ENCODE results near the gene PDPN. TPM values are rescaled to one million over a fixed set of nuclear protein-coding genes. Genes with fewer than 3 reads are reported as not detected.

PDPN gene
- total RNA-seq, 6 donors from 2014 or later, result 9.4 to 56.5 (median 34.2) TPM

DNA sequence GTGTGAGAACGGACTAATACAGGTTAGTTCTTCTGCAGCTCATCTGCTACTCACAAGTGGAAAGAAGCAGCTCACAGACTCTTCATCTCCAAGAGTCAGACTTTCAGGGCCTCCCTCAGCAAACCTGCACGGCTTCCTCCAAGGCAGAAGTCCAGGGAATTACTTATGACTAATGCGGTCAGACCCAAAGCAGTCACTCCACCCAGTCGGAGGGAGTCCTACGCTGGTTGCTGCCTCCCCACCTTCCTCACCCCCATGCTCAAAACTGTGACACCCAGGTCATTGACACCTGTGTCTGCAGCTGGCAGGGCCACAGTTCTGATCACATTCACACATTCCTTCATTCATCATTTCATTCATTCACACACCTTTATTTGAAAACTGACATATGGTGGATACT, 77.9 kb downstream of the PDPN start:
- H3K36me3 ChIP-seq, result no peaks in the 10 kb centered on the region
- ATAC-seq (ENCODE audit: low FRiP score in 2 of 2) (peak in 1 of 2 donors; percentile 89), DNase-seq (no peak)
- H3K4me3 ChIP-seq, result no peak overlapping the region
- no peak for TF ChIP-seq EP300 (IDR thresholded peaks at IDR 0.05)
- TF ChIP-seq POLR2A (IDR thresholded peaks at IDR 0.05), result no peak
- TF ChIP-seq, protein P1, sequence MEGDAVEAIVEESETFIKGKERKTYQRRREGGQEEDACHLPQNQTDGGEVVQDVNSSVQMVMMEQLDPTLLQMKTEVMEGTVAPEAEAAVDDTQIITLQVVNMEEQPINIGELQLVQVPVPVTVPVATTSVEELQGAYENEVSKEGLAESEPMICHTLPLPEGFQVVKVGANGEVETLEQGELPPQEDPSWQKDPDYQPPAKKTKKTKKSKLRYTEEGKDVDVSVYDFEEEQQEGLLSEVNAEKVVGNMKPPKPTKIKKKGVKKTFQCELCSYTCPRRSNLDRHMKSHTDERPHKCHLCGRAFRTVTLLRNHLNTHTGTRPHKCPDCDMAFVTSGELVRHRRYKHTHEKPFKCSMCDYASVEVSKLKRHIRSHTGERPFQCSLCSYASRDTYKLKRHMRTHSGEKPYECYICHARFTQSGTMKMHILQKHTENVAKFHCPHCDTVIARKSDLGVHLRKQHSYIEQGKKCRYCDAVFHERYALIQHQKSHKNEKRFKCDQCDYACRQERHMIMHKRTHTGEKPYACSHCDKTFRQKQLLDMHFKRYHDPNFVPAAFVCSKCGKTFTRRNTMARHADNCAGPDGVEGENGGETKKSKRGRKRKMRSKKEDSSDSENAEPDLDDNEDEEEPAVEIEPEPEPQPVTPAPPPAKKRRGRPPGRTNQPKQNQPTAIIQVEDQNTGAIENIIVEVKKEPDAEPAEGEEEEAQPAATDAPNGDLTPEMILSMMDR (IDR thresholded peaks at IDR 0.05), result no peak
- no peak for TF ChIP-seq POLR2AphosphoS5 (IDR thresholded peaks at IDR 0.05)
- no peaks in the 10 kb centered on the region for H3K27me3 ChIP-seq
- 79 to 91% methylated on average over 5 of the region's 5 CpGs for WGBS, 2 donors
- H3K9me3 ChIP-seq, result no peaks in the 10 kb centered on the region
- H3K4me1 ChIP-seq, result peaks cover 0 to 8% (median 3%) of the 10 kb centered on the region in 4 donors
- no peak overlapping the region for H3K27ac ChIP-seq

DNA sequence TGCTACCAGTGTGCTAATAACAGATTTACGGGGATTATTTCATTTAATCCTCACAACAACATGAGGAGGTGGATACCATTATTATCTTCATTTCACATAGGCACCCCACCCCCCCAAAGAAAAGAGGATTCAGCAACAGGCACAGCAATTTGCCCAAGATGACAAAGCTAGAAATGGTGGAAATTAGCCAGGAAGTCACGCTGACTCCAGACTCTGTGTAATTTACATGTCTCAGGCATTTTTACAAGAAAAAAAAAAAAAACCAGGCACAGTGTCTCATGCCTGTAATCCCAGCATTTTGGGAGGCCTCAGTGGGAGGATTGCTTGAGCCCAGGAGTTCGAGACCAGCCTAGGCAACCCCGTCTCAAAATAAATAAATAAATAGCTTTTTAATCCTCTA, 78.9 kb downstream of the PDPN start:
- no peak overlapping the region for H3K4me3 ChIP-seq
- no peaks in the 10 kb centered on the region for H3K36me3 ChIP-seq
- WGBS, 2 donors, result 54 to 58% methylated on average over 4 of the region's 4 CpGs
- peaks cover 0 to 8% (median 3%) of the 10 kb centered on the region in 4 donors for H3K4me1 ChIP-seq
- H3K27me3 ChIP-seq, result no peaks in the 10 kb centered on the region
- peak in 1 of 2 donors; percentile 77 for ATAC-seq (ENCODE audit: low FRiP score in 2 of 2)
- no peak overlapping the region for H3K27ac ChIP-seq
- no peaks in the 10 kb centered on the region for H3K9me3 ChIP-seq
- peak in 1 of 2 donors; percentile 21 for DNase-seq
- TF ChIP-seq POLR2A (IDR thresholded peaks at IDR 0.05) (no peak), EP300 (IDR thresholded peaks at IDR 0.05) (no peak)

DNA sequence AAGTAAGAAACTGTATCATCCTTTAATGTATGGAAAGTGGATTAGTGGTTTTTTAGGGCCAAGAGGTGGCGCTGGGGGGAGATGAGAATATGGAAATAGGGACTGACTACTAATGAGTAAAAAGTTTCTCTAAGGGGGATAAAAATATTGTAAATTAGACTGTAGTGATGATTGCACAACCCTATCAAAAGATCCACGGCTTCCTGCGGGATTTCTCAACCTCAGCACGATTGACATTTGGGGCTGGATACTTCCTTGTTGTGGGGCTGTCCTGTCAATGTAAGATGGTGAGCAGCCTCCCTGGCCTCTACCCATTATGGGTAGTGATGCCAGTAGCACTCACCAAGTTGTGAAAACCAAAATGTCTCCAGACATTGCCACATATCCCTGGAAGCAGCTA, 80.3 kb downstream of the PDPN start:
- 36 to 44% methylated on average over 4 of the region's 4 CpGs for WGBS, 2 donors
- H3K27ac ChIP-seq, result no peak overlapping the region
- no peaks in the 10 kb centered on the region for H3K36me3 ChIP-seq
- ATAC-seq (ENCODE audit: low FRiP score in 2 of 2) (no peak), DNase-seq (peak in 1 of 2 donors; percentile 21)
- no peaks in the 10 kb centered on the region for H3K27me3 ChIP-seq
- H3K4me1 ChIP-seq, result peaks cover 0 to 8% (median 3%) of the 10 kb centered on the region in 4 donors
- H3K9me3 ChIP-seq, result no peaks in the 10 kb centered on the region
- TF ChIP-seq, protein P1 (IDR thresholded peaks at IDR 0.05), result no peak
- TF ChIP-seq POLR2A (IDR thresholded peaks at IDR 0.05) (no peak), POLR2AphosphoS5 (IDR thresholded peaks at IDR 0.05) (no peak), EP300 (IDR thresholded peaks at IDR 0.05) (no peak)
- no peak overlapping the region for H3K4me3 ChIP-seq

DNA sequence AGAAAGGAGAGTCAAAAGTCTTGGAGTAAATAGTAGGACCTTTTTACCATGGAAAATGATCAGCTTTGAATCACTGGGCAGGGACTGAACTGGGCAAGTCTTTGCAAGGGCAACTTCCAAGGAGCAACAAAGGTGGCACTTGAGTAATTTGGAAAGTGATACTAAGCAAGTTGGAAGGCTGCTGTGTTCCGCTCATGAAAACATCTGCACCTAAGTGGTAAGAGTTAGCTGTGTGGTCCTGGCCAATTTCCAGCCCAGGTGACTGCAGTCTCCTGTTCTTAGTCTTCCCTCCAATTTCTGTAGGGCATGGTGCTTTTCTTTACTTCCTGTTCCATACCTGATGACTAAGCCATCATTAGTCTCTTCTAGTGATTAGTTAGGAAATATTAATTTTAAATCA, 80.8 kb downstream of the PDPN start:
- Histone ChIP-seq H3K36me3 (no peaks in the 10 kb centered on the region), H3K9me3 (no peaks in the 10 kb centered on the region), H3K27ac (no peak overlapping the region), H3K4me3 (no peak overlapping the region), H3K27me3 (no peaks in the 10 kb centered on the region), H3K4me1 (peaks cover 0 to 8% (median 3%) of the 10 kb centered on the region in 4 donors)
- no peak for DNase-seq
- TF ChIP-seq EP300 (IDR thresholded peaks at IDR 0.05) (no peak), POLR2A (IDR thresholded peaks at IDR 0.05) (no peak), POLR2AphosphoS5 (IDR thresholded peaks at IDR 0.05) (no peak)
- TF ChIP-seq, protein P1 (IDR thresholded peaks at IDR 0.05), result no peak
- ATAC-seq (ENCODE audit: low FRiP score in 2 of 2), result no peak
- 71 to 82% methylated on average over 1 of the region's 1 CpG for WGBS, 2 donors

DNA sequence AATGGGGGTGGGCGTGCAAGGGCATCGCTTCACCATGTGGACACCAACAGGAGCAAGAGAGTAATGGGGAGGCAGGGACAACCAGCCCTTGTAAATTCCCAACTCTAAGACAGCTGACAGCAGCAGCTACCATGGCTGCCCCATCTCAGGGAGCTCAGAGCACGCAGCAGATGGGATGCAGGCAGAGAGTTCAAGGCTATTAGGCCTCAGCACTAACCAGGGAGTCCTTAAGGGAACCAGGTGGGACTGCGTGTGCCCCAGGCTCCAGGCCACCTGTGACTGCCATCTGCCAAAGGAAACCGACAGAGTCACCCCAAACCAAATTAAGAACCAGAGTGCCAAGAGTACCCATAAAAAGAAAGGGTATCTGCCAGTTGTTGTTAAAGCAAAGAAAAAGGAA, 82.7 kb downstream of the PDPN start:
- 90 to 96% methylated on average over 5 of the region's 5 CpGs for WGBS, 2 donors
- ATAC-seq (ENCODE audit: low FRiP score in 2 of 2) (no peak), DNase-seq (no peak)
- TF ChIP-seq POLR2AphosphoS5 (IDR thresholded peaks at IDR 0.05) (no peak), EP300 (IDR thresholded peaks at IDR 0.05) (no peak), POLR2A (IDR thresholded peaks at IDR 0.05) (no peak)
- TF ChIP-seq, protein P1 (IDR thresholded peaks at IDR 0.05), result no peak
- no peaks in the 10 kb centered on the region for H3K27me3 ChIP-seq
- H3K36me3 ChIP-seq, result no peaks in the 10 kb centered on the region
- H3K27ac ChIP-seq, result no peak overlapping the region
- no peak overlapping the region for H3K4me3 ChIP-seq
- H3K4me1 ChIP-seq, result peaks cover 0 to 8% (median 3%) of the 10 kb centered on the region in 4 donors
- no peaks in the 10 kb centered on the region for H3K9me3 ChIP-seq

Small RNA genes within 50 kb of the gene (small RNA-seq; reads per million reads assigned to genes)
- gene RNA5SP41, result 0 reads per million in 4 donors

Other genes starting within 250 kb of the PDPN start
- not detected for gene PRAMEF14, start 236.7 kb upstream of the PDPN start, total RNA-seq
- not detected for gene PRAMEF19, start 211.9 kb upstream of the PDPN start, total RNA-seq
- not detected for gene PRAMEF17, start 194.2 kb upstream of the PDPN start, total RNA-seq
- gene PRAMEF20, start 173.4 kb upstream of the PDPN start, total RNA-seq, result not detected
- under 1 TPM in 1 of 6 donors, not detected in 5; 0.11 TPM for gene LRRC38, start 69.8 kb upstream of the PDPN start, total RNA-seq
- gene PRDM2, start 116.4 kb downstream of the PDPN start, total RNA-seq, result 10 to 100 TPM; 35.0 to 70.2 (median 40.9) TPM

Measured in upper lobe of left lung (tissue), 6 donors.